GM19193 (cell line): ENCODE measurements around the gene PYCR2.

Experiments used
- POLR2A ChIP-seq: IDR thresholded peaks from 4 replicates; pipeline ENCODE4 v1.6.1; 2011; ENCODE audit not compliant: insufficient read depth, insufficient read length; ENCODE audit errors: extremely low read depth

Gene PYCR2

DNA sequence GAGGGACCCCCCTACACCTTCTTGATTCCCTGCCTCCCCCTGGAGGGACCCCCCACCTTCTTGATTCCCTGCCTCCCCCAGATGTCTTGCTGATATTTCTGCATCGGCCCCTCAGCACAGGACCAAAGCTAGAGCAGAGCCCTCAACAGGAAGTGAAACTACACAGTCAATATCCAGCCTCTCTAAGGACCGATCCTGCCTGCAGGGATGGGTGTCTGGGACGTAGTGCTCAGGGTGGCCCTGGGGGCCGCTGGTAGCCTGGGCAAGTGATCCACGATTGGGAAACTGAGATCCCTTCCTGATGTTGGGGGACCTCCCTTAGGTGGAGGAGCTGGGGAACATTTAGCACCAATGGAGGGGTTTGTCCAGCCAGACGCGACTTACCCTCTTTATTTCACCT is 20.9 kb upstream of the PYCR2 start:
- TF ChIP-seq POLR2A, result no peak

DNA sequence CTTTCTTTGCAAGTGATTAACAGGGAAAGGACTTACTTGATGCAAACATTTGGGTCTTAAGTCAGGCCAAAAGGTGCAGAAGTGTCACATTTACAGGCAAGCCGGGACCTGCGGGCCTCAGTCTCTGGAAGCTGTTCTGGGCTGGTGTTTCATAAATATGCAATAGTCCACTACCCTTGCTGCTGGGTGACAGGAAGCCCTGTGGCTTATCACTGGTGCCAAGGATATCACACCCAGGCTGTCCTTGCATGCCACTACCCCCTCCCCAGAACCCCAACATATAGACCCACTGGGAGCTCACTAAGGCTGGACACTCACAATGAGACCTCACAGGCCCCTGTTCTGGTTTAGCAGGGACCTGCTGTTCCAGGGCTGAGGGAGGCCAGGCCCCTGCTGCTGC is 20.3 kb upstream of the PYCR2 start:
- no peak for TF ChIP-seq POLR2A

DNA sequence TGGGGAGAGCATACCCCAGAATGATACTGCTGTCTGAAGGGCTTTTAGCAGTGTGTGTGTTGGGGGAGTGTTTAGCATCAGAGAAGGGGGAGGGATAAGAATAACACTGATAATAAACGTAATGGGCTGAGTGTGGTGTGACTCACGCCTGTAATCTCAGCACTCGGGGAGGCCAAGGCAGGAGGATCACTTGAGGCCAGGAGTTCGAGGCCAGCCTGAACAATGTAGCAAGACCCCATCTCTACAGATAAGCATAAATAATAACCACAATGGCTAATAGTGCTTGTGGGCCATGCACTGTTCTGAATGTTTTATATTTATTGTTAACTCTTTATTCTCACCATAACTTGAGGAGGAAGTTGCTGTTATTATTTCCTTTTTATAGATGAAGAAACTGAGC is 19.5 kb upstream of the PYCR2 start:
- no peak for TF ChIP-seq POLR2A

DNA sequence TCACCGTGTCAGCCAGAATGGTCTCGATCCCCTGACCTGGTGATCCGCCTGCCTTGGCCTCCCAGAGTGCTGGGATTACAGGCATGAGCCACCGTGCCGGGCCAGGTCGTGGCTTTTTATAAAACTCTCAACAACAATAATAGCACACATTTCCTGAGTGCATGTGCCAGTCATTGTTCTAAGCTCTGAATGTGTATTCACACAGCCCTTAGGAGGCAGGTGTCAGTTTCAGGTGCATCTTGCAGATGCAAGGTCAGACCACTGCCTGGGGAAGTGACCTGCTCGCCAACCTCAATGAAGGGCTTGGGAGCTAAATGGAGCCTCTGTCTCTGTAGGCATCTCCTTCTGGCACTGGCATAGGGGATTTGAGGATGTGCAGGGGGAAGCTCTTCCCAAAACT is 18.5 kb upstream of the PYCR2 start:
- no peak for TF ChIP-seq POLR2A

DNA sequence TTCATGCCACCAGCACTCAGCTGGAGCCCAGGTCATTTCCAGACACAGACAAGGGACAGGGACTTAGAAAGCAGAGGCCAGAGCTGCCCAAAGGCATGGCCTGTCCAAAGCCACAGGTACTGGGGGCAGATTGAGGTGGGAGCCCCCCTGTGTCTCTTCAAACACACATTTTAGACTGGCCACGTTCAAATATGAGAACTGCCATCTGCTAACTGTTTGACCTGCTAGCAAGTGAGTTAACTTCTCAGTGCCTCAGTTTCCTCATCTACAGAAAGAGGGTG is 17.8 kb upstream of the PYCR2 start:
- TF ChIP-seq POLR2A, result no peak

DNA sequence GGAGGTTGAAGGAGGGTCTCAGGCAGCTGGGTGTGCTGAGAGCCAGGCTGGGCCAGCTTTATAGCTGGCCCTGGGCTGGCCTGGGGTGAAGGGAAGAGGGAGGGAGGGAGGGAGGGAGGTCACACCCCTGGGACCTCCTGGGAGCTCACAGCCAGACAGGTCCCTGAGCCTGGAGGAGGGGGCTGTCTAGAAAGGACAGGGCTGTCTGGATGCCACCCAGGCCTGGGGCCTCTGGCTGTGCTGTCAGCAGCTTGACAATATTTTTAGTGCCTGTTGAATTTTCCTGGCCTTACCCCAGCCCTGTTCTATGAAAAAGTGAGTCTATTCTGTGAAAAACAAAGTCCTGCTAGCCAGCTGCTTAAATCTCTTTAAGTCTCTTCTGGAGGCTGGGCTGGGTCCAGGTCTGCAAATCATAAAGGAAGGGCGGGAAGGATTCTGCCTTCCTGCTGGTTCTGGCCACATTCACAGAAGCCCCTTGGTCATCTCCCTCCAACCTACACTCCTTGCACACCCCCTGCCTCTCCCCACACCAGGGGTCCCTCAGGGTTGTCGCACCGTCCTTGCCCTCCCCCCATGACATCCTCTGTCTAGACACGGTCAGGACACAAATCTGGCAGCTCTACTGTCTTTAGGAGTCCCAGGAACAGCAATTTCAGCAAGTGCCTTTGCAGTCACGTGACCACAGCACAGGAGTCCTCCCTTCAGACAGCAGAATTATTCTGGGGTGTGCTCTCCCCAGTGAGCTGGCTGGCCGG is 17.3 kb upstream of the PYCR2 start, which contains the start of gene LEFTY2:
LEFTY2 (minus strand) TSS at position 34 of the 755 bp plus-strand sequence. CDS start 80 bp downstream, outside the sequence.
- TF ChIP-seq POLR2A, result no peak

DNA sequence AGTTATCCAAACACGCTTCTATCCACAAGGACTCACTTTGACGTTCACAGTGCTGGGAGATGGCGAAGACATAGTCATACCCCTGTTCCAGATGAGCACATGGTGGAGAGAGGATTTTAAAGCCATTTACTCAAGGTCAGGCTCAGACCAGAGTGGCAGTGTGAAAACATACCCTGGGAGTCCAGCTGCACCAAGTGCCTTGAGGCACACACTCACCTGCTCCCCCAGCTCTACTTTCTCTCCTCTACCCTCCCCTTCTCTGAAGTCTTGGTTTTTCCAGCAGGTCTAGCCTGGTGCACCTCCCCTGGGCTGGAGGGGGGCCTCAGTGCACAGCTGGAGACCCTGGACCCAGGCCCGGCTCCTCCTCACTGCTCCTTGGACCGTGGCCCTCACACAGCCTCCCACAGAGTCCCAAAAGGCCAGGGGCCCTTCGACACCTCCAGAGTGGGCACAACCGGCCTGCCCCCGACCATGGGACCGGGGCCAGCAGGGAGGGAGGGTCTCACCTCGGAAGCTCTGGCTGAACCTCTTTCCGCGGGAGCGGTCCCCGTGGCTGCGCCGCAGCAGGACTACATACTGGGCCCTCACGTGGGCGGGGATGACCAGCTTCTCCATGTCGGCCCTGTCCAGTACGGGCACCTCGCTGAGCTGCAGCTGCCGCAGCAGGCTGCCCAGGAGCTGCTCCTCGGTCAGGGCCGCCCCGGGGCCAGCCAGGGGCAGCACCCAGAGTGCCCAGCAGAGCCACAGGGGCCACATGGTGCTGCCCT is 16.5 kb upstream of the PYCR2 start:
- no peak for TF ChIP-seq POLR2A

DNA sequence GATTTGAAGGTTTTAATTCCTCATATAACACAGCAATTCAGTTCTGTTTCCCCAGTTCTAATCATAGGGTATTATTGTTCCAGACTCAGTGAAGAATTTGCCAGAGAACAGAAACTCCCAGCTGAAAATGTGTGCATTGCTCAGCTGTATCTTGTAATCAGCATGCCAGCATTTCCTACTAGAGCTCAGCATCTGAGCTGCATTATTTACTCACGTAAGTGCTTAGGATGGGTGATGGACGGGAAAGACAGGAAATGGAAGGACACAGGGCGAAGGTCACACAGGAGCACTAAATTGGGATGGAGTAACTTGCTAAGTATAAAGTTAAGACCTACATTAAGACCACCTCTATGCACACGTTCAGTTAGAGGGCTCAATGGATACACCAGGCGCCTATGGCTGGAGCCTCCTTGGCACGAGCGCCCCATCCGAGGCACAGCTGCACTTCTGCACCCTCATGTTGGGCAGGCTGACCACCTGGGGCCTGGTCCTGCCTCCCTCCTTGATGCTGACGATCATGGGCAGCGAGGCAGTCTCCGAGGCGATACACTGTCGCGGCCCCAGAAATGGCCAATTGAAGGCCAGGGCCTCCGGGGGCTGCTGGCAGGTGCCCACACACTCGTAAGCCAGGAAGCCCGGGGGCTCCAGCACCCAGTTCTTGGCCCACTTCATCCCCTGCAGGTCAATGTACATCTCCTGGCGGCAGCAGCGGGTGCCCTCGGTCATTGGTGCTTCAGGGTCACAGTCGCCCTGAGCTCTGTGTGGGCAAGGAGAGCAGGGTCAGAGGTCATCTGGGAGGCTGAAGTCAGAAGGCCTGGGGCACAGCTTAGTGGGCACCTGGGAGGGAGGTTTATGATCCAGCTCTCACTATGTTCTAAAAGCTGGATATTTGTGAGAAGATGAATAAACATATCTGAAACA is 13.3 kb upstream of the PYCR2 start:
- no peak for TF ChIP-seq POLR2A

DNA sequence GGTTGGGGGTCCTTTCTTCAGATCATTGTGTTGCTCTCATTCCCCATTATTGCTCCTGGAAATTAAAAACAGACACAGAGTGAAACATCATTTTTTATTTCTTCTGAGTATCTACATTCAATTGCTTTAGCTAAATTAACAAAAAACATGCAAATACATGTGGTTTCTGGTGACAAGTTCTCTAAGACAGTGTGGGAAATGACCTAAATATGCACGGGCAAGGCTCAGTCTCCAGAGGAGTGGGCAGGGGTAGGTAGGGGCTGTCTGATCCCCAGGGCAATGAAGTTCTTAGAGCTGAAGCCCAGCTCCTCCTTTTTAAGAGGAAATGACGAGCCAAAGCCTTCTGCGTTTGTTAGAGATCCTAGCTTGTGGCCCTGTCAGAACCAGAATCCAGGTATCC is 12.5 kb upstream of the PYCR2 start:
- TF ChIP-seq POLR2A, result no peak

DNA sequence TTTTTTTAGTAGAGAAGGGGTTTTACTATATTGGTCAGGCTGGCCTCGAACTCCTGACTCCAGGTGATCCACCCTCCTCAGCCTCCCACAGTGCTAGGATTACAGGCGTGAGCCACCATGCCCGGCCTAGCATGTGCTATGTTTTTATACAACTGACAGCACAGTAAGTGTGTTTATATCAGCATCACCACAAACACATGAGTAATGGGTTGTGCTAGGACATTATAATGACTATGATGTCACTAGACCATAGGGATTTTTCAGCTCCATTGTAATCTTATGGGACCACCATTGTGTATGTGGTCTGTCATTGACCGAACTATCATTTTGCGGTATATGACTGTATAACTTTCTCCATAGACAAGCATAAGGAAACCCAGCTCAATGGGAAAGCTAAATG is 10.7 kb upstream of the PYCR2 start:
- no peak for TF ChIP-seq POLR2A

DNA sequence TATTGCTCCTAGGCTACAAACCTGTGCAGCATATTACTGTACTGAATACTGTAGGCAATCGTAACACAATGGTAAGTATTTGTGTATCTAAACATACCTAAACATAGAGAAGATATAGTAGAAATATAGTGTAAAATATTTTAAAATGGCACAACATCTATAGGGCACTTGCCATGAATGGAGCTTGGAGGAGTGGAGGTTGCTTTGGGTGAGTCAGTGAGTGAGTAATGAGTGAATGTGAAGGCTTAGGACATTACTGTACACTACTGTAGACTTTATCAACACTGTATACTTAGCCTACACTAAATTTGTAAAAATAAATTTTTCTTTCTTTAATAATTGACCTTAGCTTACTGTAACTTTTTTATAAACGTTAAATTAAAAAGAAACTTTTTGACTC is 9.0 kb upstream of the PYCR2 start:
- no peak for TF ChIP-seq POLR2A

DNA sequence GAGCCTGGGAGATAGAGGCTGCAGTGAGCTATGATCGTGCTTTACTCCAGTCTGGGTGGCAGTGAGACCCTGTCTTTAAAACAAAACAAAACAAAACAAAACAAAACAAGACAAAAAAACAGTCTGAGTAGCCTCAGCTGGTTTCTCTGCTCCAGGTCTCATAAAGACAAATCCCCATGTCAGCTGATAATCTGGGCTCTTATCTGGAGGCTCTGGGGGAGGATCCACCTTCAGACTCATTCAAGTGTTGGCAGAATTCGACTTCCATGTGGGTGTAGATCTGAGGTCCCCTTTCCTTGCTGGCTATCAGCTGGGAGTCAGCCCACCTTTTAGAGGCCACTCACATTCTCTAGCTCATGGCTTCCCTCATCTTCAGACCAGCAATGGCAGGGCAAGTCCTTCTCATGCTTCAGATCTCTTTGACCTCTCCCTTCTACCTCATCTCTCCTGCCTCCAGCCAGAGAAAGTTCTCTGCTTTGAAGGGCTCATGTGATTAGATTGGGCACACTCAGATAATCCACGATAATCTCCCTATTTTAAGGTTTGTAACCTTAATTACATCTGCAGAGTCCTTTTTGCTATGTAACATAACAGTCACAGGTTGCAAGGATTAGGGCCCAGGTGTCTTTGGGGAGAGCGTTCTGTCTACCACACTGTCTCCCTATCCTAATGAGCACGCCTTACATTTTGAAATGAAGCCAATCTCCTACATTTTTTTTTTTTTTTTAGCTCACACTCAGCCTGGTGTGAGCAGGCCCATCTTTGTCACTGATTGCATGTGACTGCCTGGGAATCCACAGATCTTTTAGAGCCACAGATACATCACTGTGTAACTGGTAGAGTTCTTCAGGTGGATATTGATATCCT is 7.5 kb upstream of the PYCR2 start:
- no peak for TF ChIP-seq POLR2A

DNA sequence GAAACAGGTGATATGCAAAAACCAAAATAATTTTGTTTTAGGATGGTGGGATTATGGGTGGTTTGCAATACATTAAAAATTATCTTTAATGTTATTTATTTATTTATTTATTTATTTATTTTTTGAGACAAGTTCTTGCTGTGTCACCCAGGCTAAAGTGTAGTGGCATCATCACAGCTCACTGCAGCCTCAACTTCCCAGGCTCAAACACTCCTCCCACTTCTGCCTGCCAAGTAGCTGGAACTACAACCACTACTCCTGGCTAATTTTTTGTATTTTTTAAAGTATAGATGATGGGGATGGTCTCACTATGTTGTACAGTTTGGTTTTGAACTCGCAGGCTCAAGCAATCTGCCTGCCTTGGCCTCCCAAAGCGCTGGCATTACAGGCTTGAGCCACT is 6.5 kb upstream of the PYCR2 start:
- no peak for TF ChIP-seq POLR2A

DNA sequence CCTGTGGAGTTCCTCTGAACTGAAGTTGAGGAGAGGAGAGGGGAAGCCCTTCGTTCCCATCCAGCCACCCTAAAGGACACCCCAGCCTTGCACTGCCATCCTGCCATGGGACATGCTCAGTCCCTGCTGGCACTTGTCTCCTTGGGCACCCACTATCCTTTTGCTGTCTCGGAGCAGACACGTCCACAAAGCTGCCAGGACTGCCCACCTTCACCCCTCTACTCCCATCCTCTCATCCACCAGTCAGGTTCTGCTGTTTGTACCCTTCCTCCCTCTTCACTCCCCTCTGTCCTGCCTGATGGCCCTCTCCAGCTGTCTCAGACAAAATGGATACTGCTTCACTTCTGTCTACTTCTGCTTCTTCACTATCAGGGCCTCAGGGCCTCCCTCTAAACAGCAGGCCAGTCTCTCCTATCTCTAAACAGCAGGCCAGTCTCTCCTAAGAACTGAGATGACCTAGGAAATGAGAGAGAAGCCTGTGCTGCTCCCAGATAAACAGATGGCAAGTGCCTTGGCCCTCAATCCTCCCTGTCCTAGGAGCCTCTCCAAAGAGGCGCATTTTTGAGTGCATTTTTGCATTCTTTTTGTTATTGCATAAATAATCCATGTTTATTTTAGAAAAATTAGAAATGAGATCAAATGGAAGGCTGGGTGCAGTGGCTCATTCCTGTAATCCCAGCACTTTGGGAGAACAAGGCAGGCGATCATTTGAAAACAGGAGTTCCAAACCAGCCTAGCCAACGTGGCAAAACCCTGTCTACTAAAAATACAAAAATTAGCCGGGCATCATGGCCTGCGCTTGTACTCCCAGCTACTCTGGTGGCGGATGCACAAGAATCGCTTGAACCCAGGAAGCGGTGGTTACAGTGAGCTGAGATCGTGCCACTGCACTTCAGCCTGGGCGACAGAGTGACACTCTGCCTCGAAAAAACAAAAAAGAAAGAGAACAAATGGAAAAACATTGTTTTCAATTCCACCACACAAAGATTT is 4.4 kb upstream of the PYCR2 start:
- no peak for TF ChIP-seq POLR2A

DNA sequence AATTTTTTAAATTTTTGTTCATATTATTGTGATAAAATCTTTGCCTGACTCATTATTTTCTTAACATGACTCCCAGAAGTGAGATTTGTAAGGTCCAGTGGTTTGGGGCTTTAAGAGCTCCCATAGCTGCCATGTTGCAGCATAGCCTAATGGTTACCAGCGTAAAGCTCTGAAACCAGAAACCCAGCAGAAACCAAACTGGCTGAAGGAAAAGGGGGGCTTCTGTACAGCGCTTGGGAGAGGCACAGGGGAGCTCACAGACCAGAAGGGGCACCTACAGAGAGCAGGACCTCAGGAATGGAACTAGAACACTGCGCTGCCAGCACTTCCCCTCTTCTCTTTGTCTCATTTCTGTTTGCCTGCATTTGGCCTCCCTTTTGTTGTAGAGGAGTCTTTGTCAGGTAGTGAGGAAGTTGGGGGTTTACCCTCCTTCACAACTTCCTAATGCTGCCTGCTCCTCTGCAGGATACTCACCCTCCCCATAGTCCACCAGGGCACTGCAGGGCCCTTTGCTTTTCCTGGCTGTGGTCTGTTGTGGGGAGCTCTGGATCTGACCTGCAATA is 2.6 kb upstream of the PYCR2 start:
- no peak for TF ChIP-seq POLR2A
